Panc1 (cell line): ENCODE results near the gene RFTN1. TPM values are rescaled to one million over a fixed set of nuclear protein-coding genes. Genes with fewer than 3 reads are reported as not detected.

ENCODE experiments used
- ATAC-seq: fragments of 200-7000 bp; cut with Tn5 transposase; 2 replicates; pipeline ENCODE4 v1.9.1; 2020; ENCODE audit warnings: mild to moderate bottlenecking, moderate library complexity
- BruUV-seq: library from RNA; stranded (reverse); fragments of 400-500 nt; replicated peaks from 2 replicates; lab custom pipeline; 2021; lab: Mats Ljungman, UMichigan
- CTCF ChIA-PET: fragments of 300-600 bp; sonication (Branson Sonifier 250); formaldehyde crosslinking; loops from one replicate; lab custom pipeline; 2022; ENCODE audit warnings: antibody characterized with exemption; lab: Charles Lee
- POLR2A ChIA-PET: fragments of 300-600 bp; sonication (Branson Sonifier 250); formaldehyde crosslinking; loops from one replicate; lab custom pipeline; 2022; ENCODE audit warnings: antibody characterized with exemption; lab: Charles Lee
- DNase-seq: peaks from one replicate; pipeline ENCODE4 v3.0.0-alpha.2; 2010; ENCODE audit warnings: low read depth, low spot score
- H3K27ac ChIP-seq: 2 replicates; pipeline ENCODE4 v1.5.1; 2011; ENCODE audit warnings: mild to moderate bottlenecking, low read length, inconsistent platforms
- H3K27me3 ChIP-seq: fragments of 200-500 bp; sonication (Bioruptor generic); 2 replicates; pipeline ENCODE4 v1.6.0; 2014; ENCODE audit warnings: low read length, inconsistent platforms; ENCODE audit not compliant: control insufficient read depth, insufficient read depth
- H3K36me3 ChIP-seq: fragments of 200-500 bp; sonication (Bioruptor generic); 2 replicates; pipeline ENCODE4 v1.5.1; 2014; ENCODE audit warnings: inconsistent platforms, mild to moderate bottlenecking, low read length, moderate library complexity; ENCODE audit not compliant: control insufficient read depth, insufficient read depth
- H3K4me1 ChIP-seq: 2 replicates; pipeline ENCODE4 v1.5.1; 2011; ENCODE audit warnings: inconsistent platforms, mild to moderate bottlenecking, low read length, moderate library complexity; ENCODE audit not compliant: control insufficient read depth, insufficient read depth
- H3K4me3 ChIP-seq, 2 experiments: 2 replicates each; pipeline ENCODE4 v1.5.1; 2011 to 2012; ENCODE audit warnings: low read depth in 2 of 2, low read length in 2 of 2, mild to moderate bottlenecking in 2 of 2, inconsistent platforms in 1 of 2, moderate library complexity in 1 of 2
- H3K9me3 ChIP-seq: fragments of 200-500 bp; sonication (Bioruptor generic); 2 replicates; pipeline ENCODE4 v1.5.1; 2014; ENCODE audit warnings: low read depth, mild to moderate bottlenecking, inconsistent platforms, low read length, moderate library complexity; ENCODE audit not compliant: control insufficient read depth, insufficient read depth
- CTCF ChIP-seq: fragments of 450-650 bp; IDR thresholded peaks from 2 replicates; pipeline ENCODE4 v1.5.1; 2017; ENCODE audit warnings: mild to moderate bottlenecking
- POLR2AphosphoS5 ChIP-seq: IDR thresholded peaks from 2 replicates; pipeline ENCODE4 v1.6.1; 2012; ENCODE audit warnings: mild to moderate bottlenecking, low read depth, low read length, moderate library complexity
- REST ChIP-seq, 2 experiments: IDR thresholded peaks; 2 replicates each; pipeline ENCODE4 v1.6.1; 2011 to 2012; ENCODE audit warnings: low read depth in 2 of 2, control low read depth in 1 of 2, low read length in 1 of 2, mild to moderate bottlenecking in 1 of 2, moderate library complexity in 1 of 2; ENCODE audit not compliant: insufficient read depth in 1 of 2
- SIN3A ChIP-seq: IDR thresholded peaks from 2 replicates; pipeline ENCODE4 v1.6.1; 2012; ENCODE audit warnings: low read depth, mild to moderate bottlenecking, low read length, moderate library complexity, borderline replicate concordance; ENCODE audit not compliant: insufficient read depth
- TCF7L2 ChIP-seq: IDR thresholded peaks from 2 replicates; pipeline ENCODE4 v1.6.1; 2011; ENCODE audit warnings: mild to moderate bottlenecking, low read depth, low read length, inconsistent platforms
- in situ Hi-C: cut with HindIII; loops from 2 replicates; pipeline ENCODE4 v1.10.0; 2016; ENCODE audit warnings: low sequenced_read_pairs, low pct_unique_long_range_greater_than_20kb
- intact Hi-C: fragments of 100-400 bp; cut with micrococcal nuclease; formaldehyde crosslinking; loops from one replicate; pipeline ENCODE4 v1.10.0; 2022; ENCODE audit not compliant: unreplicated experiment
- total RNA-seq: library from RNA; stranded (reverse); gene quantifications from one replicate; pipeline ENCODE4 v1.2.1, GENCODE V29; 2021; ENCODE audit not compliant: unreplicated experiment

Gene RFTN1
- total RNA-seq, 1 experiment from 2014 or later = 0.90 TPM

GRCh38 chr3:16392717-16393116 is 120.8 kb downstream of the RFTN1 start:
- ChIA-PET POLR2A (no interaction called here), CTCF (no interaction called here)
- TF ChIP-seq TCF7L2 (no peak), POLR2AphosphoS5 (no peak), REST (IDR thresholded peaks at IDR 0.05; ENCODE audit: insufficient read depth in 1 of 2, low read depth in 2 of 2, low read length in 1 of 2) (no peak), SIN3A (no peak), CTCF (no peak)
- no peaks in the 10 kb centered on the region for H3K4me1 ChIP-seq
- BruUV-seq = no TSS peak
- H3K27me3 ChIP-seq = no peaks in the 10 kb centered on the region
- H3K36me3 ChIP-seq = no peaks in the 10 kb centered on the region
- no peak for ATAC-seq
- no peaks in the 10 kb centered on the region for H3K9me3 ChIP-seq
- no peak for DNase-seq
- no peak overlapping the region for H3K27ac ChIP-seq
- H3K4me3 ChIP-seq = no peak overlapping the region
- in situ Hi-C loops (no loop called here), intact Hi-C loops (no loop called here)

GRCh38 chr3:16392065-16392464 is 121.4 kb downstream of the RFTN1 start:
- ChIA-PET CTCF (no interaction called here), POLR2A (no interaction called here)
- Histone ChIP-seq H3K4me3 (no peak overlapping the region), H3K27ac (no peak overlapping the region), H3K9me3 (no peaks in the 10 kb centered on the region), H3K4me1 (no peaks in the 10 kb centered on the region), H3K36me3 (no peaks in the 10 kb centered on the region), H3K27me3 (no peaks in the 10 kb centered on the region)
- BruUV-seq = no TSS peak
- ATAC-seq = no peak
- intact Hi-C loops = no loop called here
- in situ Hi-C loops = no loop called here
- DNase-seq = no peak
- no peak for TF ChIP-seq POLR2AphosphoS5
- no peak for TF ChIP-seq CTCF
- no peak for TF ChIP-seq REST (IDR thresholded peaks at IDR 0.05; ENCODE audit: insufficient read depth in 1 of 2, low read depth in 2 of 2, low read length in 1 of 2)
